ENCODE data around the gene WDR64. TPM values are rescaled to one million over a fixed set of nuclear protein-coding genes. Genes with fewer than 3 reads are reported as not detected.

Gene WDR64
- total RNA-seq, 3 donors from 2014 or later: not detected

- intact Hi-C loops (cut with DNase I; ENCODE audit: low total_unique reads): no loop called here
- no peak for TF ChIP-seq CTCF (IDR thresholded peaks at IDR 0.05)
- no peak for TF ChIP-seq POLR2A (IDR thresholded peaks at IDR 0.05)
- TF ChIP-seq POLR2AphosphoS5 (IDR thresholded peaks at IDR 0.05): peak; percentile 26 to 70 (median 61)
Observed at GRCh38 chr1:241847796-241848685, 196.0 kb downstream of the WDR64 start, which contains the start of gene EXO1. EXO1 (plus strand) TSS chr1:241848204; CDS start chr1:241850426, 2,222 bp downstream.

GRCh38 chr1:241848686-241849344 lies 196.7 kb downstream of the WDR64 start:
- H3K27ac ChIP-seq: no peak overlapping the region
- H3K4me3 ChIP-seq: peak overlapping the region in 2 of 3 donors; percentile 79 to 87
- DNase-seq (ENCODE audit: low spot score in 2 of 2): no peak
- TF ChIP-seq POLR2AphosphoS5 (IDR thresholded peaks at IDR 0.05): no peak
- TF ChIP-seq CTCF (IDR thresholded peaks at IDR 0.05): no peak
- no peak for TF ChIP-seq POLR2A (IDR thresholded peaks at IDR 0.05)
- H3K4me1 ChIP-seq: peaks cover 4 to 5% of the 10 kb centered on the region in 2 donors
- intact Hi-C loops (cut with DNase I; ENCODE audit: low total_unique reads): no loop called here
- H3K27me3 ChIP-seq: no peaks in the 10 kb centered on the region
- no peaks in the 10 kb centered on the region for H3K36me3 ChIP-seq
- H3K9me3 ChIP-seq: no peaks in the 10 kb centered on the region

More at GRCh38 chr1:241847796-241848685, 196.0 kb downstream of the WDR64 start, which contains the start of gene EXO1:
- H3K9me3 ChIP-seq: no peaks in the 10 kb centered on the region
- peaks cover 4 to 5% of the 10 kb centered on the region in 2 donors for H3K4me1 ChIP-seq
- H3K27ac ChIP-seq: peak within 1 kb of the TSS; percentile 97
- peak within 1 kb of the TSS; percentile 79 to 87 (median 85) for H3K4me3 ChIP-seq
- peak; percentile 66 to 75 for DNase-seq (ENCODE audit: low spot score in 2 of 2)
- no peaks in the 10 kb centered on the region for H3K36me3 ChIP-seq
- no peaks in the 10 kb centered on the region for H3K27me3 ChIP-seq

GRCh38 chr1:241849345-241849695 lies 197.2 kb downstream of the WDR64 start:
- DNase-seq (ENCODE audit: low spot score in 2 of 2): no peak
- intact Hi-C loops (cut with DNase I; ENCODE audit: low total_unique reads): no loop called here
- no peak for TF ChIP-seq POLR2AphosphoS5 (IDR thresholded peaks at IDR 0.05)
- TF ChIP-seq POLR2A (IDR thresholded peaks at IDR 0.05): no peak
- no peak for TF ChIP-seq CTCF (IDR thresholded peaks at IDR 0.05)

More at GRCh38 chr1:241849345-241849695, 197.2 kb downstream of the WDR64 start:
- Histone ChIP-seq H3K9me3 (no peaks in the 10 kb centered on the region), H3K36me3 (no peaks in the 10 kb centered on the region), H3K4me1 (peaks cover 4 to 5% of the 10 kb centered on the region in 2 donors), H3K27me3 (no peaks in the 10 kb centered on the region), H3K4me3 (no peak overlapping the region), H3K27ac (no peak overlapping the region)

Other genes starting within 250 kb of the WDR64 start
- 10 to 100 TPM; 43.2 to 48.0 (median 44.2) TPM for gene FH, start 132.5 kb upstream of the WDR64 start, total RNA-seq
- 1 to 10 TPM; 1.1 to 4.3 (median 1.9) TPM for gene KMO, start 119.9 kb upstream of the WDR64 start, total RNA-seq
- 1 to 10 TPM; 6.4 to 7.5 (median 7.2) TPM for gene CHML, start 11.9 kb upstream of the WDR64 start, total RNA-seq
- 10 to 100 TPM; 12.0 to 22.4 (median 16.1) TPM for gene OPN3, start 11.9 kb upstream of the WDR64 start, total RNA-seq
- gene EXO1, start 195.9 kb downstream of the WDR64 start, total RNA-seq: under 1 TPM in 1 of 3 donors, not detected in 2; 0.16 TPM